HG03280 (cell line): ENCODE results near the gene SLC17A9.

ENCODE experiments used
- ATAC-seq: cut with Tn5 transposase; IDR thresholded peaks from one replicate; pipeline ENCODE4 v1.9.1; 2021; ENCODE audit warnings: mild to moderate bottlenecking, moderate library complexity; ENCODE audit not compliant: unreplicated experiment

The SLC17A9 gene

DNA sequence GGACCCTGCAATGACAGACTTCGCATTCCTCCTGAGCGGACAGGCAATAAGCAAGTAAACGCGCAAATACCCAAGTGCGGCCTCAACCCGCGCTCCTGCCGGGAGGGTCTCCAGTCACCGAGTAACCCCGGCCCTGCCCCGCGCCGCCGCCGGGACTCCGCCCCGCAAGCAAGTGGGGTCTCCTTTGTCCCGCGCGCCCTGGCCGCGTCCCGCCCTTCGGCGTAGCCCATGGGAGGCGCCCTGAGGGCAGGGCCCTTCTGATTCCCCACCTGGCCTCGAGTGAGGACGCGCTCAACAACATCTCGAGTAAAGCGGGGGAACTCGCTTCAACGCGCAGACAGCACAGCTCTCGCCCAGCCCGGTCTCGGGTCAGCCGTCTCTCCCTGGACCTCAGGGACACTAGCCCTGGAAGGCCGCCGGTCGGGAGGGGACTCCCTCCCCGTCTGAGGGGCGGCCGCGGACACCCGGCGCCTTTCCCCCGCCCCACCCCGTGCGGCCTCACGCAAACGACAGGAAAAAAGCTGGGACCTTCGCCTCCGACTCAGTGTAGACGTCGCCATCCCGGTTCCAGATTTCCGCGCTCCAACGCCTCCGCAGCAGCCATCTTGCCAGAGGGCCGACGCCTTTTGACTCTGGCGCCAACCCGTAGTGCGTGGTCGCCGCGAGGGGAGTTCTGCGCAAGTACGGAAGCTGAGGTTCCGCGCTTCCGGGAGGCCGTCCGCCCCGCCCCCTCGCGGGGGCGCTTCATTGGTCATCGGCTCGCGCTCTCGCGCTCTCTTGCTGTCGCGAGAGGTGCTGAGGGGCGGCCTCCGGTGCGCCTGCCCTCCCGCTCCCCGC lies 15.0 kb upstream of the SLC17A9 start:
- ATAC-seq = peak; percentile 87

DNA sequence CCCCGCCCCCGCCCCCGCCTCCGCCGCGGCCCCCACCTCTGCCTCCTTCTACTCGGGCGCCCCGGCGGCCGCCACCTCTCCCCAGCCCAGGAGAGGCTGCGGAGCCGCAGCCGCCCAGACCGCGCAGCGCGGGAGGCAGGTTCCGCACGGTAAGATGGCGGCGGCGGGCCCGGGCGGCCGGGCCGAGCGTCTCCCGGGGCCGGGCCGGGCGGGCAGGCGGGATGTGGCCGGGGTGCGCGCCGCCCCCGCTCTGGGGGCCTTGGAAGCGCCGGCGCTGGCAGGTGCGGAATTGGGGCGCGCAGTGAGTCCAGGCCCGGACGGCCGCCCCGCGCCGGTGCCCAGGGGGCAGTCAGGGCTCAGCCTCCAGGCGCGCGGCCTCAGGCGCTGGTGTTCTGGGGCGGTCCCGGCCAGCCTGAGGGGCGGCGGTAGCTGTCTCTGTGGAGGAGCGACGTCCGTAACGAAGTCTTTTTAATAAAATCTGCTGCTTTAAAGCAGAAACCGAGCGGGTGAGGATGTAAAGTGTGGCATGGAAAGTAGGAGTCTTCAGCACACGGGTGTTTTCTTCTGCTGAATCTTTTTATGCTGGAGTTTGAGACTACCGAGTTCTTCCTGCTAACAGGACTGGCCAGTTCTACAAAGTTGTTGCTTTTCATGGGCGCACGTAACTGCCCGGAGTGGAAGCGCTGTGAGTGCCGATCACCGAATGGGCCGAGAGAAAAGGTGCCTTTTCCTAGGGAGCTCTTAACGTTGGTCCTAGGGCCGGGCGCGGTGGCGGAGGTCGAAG lies 14.2 kb upstream of the SLC17A9 start, which contains the start of gene GID8:
GID8 (plus strand) TSS at position 43 of the 784 bp plus-strand sequence. CDS start 3,356 bp downstream, outside the sequence.
- ATAC-seq = peak; percentile 46

DNA sequence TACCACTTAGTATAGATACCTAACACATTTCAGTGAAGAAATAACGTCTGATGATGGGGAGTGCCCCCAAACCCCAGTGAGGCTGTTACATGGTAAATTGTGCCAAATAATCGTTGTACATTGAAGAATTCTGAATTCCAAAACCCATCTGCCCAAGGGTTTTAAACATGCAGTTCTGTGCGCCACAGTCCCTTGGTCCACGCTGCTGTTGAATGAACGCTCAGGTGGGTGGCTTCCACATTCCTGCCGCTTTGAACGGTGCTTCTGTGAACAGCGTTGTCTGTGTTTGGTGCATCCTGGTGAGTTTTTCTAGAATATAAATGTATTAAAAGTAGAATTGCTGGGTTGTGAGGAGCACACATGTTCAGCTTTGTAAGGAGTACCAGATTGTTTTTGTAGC lies 11.6 kb upstream of the SLC17A9 start:
- ATAC-seq = no peak

DNA sequence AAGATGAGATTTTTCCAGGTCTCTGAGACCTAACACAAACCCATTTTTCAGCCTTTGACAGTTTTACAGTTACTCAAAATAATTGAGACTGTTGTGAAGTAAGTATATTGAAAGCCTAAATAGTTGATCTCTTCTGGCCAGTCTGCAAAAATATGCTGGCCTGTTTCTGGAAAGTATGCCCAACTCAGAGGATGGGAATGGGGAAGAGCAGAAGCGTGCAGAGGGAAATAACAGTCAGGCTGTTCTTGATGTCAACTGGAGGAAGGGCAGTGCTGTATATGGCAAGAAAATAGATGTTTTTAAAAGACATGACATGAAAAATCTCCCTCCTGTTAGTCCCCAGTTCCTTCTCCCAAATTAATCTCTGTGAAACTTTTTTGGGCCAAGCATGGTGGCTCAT lies 10.7 kb upstream of the SLC17A9 start:
- no peak for ATAC-seq

DNA sequence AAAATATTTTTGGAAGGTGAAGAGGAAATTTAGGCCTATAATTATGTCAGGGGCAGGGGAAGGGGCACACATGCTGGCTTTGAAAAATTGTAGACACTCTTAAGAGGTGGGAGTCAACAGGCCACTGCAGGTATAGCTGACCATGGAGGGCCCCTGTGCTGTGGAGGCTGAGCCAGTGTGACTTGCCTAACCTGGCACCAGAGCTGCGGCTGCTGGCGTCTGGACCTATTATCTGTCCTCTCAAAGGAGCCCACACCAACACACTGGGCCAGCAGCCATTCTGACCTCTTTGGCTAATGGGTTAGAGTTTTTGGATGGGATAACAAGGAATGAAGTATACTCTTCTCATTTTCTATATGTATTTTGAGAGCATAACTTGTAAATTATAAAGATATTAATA lies 10.1 kb upstream of the SLC17A9 start:
- no peak for ATAC-seq

DNA sequence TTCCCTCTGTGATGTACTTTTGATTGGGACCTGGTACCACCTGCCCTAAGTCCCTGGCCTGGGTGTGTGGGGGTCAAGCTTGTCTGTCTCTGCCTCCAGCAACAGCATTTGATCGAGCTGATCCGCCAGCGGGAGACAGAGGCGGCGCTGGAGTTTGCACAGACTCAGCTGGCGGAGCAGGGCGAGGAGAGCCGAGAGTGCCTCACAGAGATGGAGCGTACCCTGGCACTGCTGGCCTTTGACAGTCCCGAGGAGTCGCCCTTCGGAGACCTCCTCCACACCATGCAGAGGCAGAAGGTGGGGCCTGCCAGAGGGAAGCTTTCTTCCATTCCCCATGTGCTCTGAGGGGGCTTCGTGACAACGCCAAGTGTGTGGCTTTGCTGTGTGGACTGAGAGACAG lies 9.1 kb upstream of the SLC17A9 start:
- no peak for ATAC-seq

DNA sequence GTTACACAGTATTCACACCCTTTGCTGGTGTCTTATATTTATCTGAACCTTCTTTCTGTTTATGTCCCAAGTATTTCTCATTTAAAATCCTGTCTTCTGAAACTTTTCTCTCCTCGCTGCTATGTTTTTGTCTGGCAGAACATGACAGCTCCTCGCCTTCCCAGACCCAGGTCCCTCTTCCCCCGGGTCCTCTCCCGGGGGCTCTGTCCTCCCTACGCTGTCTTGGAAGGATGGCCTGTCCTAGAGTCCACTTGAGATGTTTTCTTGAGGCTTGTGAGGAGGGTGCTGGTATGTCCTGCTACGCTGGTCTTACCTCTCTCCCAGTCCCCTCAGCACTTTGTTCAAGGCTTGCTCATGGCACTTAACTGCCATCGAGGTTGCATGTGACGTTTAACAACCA lies 8.3 kb upstream of the SLC17A9 start:
- ATAC-seq = no peak

DNA sequence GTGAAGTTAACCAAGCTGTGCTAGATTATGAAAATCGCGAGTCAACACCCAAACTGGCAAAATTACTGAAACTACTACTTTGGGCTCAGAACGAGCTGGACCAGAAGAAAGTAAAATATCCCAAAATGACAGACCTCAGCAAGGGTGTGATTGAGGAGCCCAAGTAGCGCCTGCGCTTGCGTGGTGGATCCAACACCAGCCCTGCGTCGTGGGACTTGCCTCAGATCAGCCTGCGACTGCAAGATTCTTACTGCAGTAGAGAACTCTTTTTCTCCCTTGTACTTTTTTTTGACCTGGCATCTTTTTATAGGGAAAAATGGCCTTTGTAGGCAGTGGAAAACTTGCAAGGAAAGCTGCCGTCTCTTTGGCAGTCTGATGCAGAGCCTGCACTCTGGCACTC lies 7.8 kb upstream of the SLC17A9 start:
- ATAC-seq = no peak

DNA sequence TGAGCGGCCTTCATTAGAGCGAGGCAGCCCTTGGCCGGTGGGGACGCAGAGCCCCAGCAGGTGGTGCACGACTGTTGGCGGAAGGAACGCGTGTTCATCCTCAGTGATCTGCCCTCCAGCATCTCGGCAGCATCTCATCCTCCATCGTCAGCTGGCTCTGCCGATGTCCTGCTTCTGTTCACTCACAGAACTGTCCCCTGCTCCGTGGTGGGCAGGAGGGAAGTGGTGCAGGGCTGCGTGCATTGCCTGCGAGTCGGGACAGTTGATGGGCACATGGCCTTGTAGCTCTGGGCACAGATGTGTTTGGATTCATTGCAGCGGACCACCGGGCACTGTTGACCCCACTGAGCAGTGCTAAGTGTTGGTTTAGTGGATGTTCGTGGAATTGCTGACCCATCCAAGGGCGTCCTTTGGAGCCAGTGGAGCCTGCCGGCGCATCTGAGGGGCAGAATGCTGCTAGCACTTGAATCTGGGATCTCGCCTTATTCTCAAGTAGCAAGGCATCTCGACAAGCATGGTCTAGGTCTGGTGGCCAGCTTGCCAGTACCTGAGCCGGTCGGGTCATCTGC lies 6.7 kb upstream of the SLC17A9 start:
- no peak for ATAC-seq

DNA sequence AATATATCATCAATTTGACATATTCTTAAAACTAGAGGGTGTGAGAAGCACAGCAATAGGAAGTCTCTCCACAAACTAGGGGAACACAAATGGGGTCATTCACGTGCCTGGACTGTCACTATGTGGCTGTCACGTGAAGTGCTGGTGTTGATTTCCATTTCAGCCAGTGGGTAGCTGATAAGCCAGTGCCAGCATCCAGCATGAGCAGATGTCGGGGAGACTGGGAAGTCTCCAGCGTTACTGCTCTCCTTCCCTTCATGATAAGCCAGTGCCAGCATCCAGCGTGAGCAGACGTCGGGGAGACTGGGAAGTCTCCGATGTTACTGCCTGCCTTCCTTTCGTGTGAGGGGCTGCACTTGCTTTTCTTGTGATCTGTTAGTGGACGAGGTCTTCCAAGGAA lies 5.6 kb upstream of the SLC17A9 start:
- ATAC-seq = no peak

DNA sequence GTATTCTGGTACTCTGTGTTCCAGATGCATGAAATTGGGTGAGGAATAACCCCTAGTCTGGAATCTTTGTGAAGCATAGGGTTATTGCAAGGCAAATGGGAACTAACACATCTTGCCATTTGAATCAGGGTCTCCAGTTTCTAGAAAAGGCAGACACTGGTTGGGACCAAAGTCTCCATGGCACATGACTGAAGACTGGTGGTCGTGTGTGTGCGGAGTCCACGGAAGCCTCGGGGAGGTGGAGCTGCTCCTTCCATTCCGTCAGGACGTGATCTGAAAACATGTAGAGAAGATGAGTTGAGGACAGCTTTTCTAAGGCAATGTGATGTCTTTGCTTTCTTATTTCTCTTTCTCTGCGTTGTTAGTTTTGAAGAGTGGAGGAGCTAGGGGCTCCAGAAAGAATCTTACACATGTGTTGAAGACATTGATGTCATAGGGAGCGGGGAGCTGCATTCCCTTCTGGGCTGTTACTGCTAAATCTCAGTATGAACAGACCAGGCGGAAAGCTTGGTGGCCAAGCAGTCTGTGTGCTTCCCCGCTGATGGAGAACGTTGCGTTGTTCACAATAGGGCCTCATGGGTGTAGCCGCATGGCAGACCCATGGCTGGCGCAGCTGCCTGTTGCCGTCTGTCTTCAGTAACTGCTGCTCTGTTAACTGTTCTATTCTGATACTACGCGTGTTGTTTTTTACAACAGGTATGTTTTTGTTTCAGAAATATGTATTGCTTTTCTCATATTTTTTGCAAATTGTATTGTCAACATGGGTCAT lies 4.8 kb upstream of the SLC17A9 start:
- ATAC-seq = no peak

DNA sequence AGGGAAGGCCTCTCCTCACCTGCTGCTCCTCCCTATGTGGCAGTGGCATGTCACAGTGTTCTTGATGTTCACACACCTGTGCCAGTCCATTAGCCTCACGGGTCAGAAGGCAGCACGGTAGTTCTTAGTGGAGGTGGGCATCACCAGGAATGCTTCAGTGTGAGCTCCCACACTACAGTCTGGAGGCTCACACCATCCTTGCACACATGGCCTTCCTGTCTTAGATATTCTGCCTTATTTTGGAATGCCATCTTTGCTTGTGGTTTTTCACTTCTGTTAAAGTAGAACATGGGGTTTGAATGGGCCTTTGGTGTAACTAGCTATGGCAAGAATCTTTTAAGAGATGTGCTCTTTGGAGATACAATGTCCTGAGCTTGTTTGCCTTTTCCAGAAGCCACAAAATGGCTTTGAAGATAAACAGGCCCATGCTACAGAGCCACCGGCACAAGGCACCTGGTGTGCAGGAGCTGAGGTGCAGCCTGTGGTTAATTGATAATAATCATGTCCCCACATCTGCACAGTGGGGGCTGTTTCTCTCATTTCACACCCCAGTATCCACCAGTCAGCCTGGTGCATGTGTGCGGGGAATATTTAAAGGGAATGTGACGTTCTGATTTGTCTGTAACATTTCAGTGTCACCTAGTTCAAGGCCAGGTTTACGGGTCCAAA lies 3.2 kb upstream of the SLC17A9 start:
- no peak for ATAC-seq

DNA sequence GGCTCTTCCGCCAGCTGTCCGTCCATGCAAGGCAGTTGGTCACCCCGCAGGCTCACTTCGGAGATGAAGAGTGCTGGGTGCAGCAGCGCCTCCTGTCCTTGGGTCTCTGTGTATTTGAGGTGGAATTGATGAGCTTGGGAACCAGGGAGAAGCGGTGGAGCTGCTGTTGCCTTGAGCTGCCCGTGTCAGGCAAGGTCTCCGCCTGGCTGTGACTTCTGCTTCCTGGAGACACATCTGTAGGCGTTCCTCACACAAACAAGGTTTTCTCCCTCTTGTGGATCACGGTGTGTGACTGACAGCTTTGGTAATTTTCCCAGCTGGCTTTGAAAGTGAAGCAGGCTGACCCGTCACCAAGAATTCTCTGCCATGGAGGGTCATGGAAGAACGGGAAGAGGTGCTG lies 2.5 kb upstream of the SLC17A9 start:
- no peak for ATAC-seq

DNA sequence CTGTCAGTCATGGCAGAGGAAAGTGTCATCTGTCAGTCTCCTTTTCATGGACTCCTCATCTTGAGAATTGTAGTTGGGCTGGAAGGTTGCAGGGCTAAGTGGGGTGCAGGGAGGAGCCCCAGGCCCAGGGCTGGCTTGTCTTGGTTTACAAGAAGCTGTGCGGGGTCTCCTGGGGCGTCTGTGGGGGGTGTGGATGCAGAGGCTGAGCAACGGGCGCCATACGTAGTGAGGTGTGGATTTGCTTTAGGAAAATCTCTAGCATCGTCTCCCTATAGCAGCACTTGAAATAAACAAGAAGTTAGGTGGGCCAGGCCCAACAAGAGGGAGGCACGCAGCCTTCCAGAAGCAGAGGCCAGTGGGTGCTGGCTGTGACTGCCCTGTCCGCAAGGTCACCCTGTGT lies 1.8 kb upstream of the SLC17A9 start:
- ATAC-seq = no peak

DNA sequence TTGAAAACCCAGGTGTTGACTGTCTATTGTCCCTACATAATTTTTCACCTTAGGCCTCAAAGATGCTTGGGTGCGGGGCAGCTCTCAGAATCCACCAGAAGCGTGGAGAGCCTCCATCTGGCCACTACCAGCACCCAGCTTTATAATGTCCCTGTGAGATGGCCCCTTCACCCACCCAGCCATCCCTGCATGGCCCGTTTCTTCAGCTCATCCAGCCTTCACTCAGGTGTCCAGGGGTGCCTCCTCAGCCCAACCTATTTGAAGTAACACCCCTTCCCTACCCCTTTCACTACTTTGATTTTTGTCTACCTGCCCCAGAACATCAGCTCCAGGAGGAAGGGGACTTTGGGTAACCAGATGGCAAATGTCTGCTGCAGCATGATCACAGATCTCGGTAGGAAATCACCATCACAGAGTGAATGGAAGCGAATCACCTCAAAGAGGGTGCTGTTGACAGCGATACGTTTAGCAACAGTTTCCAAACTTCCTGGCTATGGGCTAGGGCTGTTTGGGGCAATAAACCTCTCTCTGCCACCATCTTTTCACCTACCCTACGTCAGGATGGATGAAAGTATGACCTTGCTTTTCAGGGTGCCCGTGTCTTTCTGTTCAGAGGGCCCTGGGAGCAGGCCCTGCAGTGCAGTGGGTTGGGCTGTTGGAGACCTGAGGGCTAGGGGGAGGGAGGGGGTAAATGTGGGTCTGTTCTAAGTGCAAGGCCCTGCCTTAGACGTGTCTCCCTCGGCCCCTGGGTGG lies 1.2 kb upstream of the SLC17A9 start:
- no peak for ATAC-seq

DNA sequence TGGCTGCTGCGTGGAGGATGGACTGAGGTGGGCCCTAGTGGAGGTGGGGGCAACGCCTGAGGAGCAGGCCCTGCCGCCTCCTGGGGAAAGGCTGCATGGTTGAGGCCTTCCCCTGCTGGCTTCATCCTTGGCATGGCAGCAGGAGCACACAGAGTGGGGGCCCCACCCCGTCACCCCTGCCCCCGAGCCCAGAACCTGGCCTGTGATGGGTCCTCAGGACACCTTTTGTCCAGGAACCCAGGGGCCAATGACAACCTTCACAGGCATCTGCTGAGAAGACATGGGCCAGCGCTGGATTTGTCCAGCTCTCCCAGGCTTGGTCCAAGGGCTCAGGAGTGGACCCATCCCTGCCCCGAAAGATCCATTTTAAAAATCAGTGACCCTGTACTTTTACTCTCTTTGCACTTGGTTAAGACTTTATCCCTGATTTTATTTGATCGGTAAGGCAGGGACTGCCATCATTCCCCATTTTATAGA lies 575 bp upstream of the SLC17A9 start:
- ATAC-seq = no peak

DNA sequence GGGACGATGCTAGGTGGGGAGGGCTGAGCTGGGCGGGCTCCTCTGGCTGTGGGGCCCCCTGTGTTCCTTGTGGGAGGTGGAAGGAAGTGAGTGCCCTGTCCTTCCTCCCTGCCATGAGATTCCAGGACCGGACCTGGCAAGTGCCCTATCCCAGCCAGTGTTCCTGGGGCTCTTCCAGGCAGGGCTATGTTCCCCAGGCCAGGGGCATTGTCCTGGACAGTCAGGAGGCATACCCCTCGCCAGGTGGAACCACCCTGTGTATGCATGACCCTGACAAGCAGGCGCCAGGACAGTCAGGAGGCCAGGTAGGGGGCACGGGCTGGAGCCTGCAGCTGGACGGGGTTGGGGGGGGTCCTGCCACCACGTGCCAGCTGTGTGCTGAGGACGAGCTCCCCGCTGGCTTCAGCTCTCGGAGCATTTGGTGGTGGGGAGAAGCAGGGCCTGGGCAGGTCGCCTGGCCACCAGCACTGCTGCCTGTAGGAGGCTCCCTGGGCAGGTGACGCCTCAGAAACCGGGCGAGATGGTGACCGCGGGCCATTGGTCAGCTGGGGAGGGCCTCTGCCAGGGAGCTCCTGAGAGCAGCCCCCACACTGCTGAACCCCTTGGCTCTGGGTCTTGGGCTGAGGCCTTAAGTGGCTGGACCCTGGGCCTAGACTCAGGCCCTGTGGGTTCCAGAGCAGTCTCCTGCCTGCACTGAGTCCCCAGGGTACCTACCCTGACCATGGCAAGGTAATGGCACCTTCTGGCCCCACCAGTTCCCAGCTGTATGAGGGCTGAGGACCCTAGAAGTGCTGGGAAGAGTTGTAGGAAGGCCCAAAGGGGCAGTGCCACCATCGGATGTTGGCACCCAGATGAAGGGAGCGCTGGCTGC lies 694 bp downstream of the SLC17A9 start:
- ATAC-seq = no peak

DNA sequence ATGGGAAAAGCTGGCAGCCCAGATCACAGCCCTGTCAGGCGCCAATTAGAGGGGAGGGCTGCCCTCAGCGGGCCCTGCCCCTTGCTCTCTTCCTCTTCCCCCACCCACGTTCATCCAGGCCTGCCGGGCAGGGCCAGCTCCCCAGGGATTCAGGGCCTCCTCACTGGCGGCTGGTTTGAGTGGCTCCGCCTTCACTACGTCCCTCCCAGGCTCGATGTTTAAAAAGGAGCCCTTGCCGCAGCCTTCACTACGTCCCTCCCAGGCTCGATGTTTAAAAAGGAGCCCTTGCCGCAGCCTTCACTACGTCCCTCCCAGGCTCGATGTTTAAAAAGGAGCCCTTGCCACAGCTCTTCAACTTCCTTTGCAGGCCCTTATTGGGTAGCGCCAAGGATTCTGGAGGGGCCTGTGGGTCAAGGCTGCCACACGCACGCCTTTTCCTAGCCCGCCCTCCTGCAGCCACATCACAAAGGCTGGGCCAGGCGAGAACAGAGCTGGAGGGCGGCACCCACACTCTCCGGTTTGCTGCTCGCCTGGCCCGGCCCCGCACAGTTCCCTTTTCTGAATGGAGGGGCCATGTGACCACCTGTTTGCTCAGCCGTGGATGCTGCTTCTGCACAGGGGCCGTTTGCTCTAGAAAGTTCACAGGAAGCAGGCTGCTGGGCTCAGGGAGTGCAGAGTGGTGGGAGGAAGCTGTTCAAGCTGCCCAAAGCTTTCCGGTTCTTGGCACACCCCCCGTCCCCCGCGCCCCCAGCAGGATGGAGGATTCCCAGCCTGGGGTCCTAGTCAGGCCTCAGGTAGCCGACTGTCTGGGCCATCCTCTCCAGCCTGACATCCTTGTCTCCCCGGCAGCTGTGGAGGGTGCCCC lies 1.6 kb downstream of the SLC17A9 start:
- ATAC-seq = peak; percentile 62
